ENCODE data around the gene SECTM1.

Gene SECTM1

GRCh38 chr17:82295472-82295814 is 38.1 kb downstream of the SECTM1 start:
- TF ChIP-seq CTCF (IDR thresholded peaks at IDR 0.05), result no peak
- H3K27ac ChIP-seq, result no peak overlapping the region

GRCh38 chr17:82294064-82294773 is 39.3 kb downstream of the SECTM1 start:
- Histone ChIP-seq H3K27ac (peak overlapping the region; percentile 9 to 97), H3K4me3 (peak overlapping the region; percentile 88)
- no peak for TF ChIP-seq CTCF (IDR thresholded peaks at IDR 0.05)
- no peak for DNase-seq (ENCODE audit: low spot score)

More at GRCh38 chr17:82295472-82295814, 38.1 kb downstream of the SECTM1 start:
- no peak overlapping the region for H3K4me3 ChIP-seq
- DNase-seq (ENCODE audit: low spot score), result no peak

GRCh38 chr17:82292251-82293154 is 41.1 kb downstream of the SECTM1 start:
- no peak for TF ChIP-seq CTCF (IDR thresholded peaks at IDR 0.05)
- Histone ChIP-seq H3K27ac (peak overlapping the region; percentile 92 to 97), H3K4me3 (peak overlapping the region; percentile 88)
- peak; percentile 98 for DNase-seq (ENCODE audit: low spot score)

- Histone ChIP-seq H3K27ac (peak overlapping the region in 1 of 2 donors; percentile 97), H3K4me3 (peak overlapping the region; percentile 88)
- DNase-seq (ENCODE audit: low spot score), result no peak
- TF ChIP-seq CTCF (IDR thresholded peaks at IDR 0.05), result no peak
These were observed 41.9 kb downstream of the SECTM1 start for GRCh38 chr17:82291582-82292250.

- Histone ChIP-seq H3K4me3 (no peak overlapping the region), H3K27ac (no peak overlapping the region)
- DNase-seq (ENCODE audit: low spot score), result no peak
- no peak for TF ChIP-seq CTCF (IDR thresholded peaks at IDR 0.05)
These were observed 45.4 kb downstream of the SECTM1 start for GRCh38 chr17:82287868-82288801.

All from coronary artery (tissue), 2 donors.